ENCODE data around the gene PPP5C. TPM values are rescaled to one million over a fixed set of nuclear protein-coding genes. Genes with fewer than 3 reads are reported as not detected.

PPP5C gene, protein sequence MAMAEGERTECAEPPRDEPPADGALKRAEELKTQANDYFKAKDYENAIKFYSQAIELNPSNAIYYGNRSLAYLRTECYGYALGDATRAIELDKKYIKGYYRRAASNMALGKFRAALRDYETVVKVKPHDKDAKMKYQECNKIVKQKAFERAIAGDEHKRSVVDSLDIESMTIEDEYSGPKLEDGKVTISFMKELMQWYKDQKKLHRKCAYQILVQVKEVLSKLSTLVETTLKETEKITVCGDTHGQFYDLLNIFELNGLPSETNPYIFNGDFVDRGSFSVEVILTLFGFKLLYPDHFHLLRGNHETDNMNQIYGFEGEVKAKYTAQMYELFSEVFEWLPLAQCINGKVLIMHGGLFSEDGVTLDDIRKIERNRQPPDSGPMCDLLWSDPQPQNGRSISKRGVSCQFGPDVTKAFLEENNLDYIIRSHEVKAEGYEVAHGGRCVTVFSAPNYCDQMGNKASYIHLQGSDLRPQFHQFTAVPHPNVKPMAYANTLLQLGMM
- total RNA-seq = 65.3 and 81.8 TPM in 2 replicates

DNA sequence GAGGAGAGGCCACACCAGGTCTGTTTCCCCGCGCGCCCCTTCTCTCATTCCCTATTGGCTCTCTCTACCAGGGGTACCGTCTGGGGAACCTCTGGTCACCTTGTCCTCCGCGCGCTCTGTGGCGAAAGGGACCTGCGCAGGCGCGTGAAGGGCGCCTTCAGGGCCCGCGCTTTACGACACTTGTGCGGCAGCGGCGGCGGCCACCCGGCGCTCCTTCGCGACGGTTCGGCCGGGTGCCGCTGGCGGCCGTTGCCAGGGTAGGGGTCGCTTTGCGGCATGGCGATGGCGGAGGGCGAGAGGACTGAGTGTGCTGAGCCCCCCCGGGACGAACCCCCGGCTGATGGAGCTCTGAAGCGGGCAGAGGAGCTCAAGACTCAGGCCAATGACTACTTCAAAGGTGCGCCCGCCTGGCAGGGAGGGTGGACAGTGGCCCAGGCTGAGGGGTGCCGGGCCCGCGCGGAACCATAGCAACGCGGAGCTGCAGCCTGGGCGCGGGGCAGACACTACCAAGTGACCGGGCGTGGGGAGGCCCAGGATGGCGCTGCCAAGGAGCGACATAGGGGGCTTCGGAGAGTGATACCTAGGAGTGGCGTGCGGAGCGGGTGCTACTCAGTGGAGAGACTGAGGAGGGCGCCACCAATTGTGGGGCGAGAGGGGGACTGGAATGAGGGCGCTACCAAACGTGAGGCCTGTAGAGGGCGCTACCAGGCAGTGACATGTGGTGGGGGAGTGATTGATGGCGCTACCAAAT is at the start of gene PPP5C:
TSS of gene PPP5C (plus strand) at position 267 of the 751 bp plus-strand sequence. CDS start at position 277, 10 bp downstream.

DNA sequence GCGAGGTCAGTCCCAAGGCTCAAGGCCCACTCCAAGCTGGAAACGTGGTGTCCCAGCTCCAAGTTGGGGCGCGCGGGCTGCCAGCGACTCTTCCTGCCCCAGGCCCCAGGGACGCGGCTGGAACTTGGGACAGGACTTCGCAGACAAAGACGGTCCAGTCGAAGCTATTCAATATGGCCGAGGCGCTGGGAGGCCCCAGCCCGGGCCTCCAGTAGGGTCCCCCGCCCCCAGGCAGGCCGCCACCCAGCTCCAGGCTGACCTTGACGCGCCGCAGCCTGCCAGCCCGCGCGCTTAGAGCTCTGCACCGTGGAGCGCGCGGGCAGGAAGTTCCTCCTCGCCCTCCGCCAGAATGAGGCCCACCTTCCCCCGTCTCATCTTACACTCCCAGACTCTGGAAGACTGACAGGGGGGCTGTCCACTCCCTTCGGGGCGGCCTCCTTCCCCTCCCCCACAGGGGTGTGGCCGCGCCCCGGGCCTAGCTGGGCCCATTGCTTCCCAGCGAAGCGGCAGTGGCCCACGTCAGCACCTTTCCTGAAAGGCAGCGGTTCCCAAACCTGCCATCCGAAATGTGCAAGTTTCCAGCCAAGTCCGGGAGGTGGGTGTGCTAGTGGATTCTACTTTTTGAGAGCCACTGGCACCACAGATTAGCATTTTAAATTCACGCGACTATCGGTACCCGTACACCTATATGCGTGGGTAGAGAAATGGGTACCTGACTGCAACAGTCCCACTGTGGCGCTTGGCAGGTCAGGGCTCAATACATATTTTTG is 66.6 kb downstream of the PPP5C start, which contains the start of gene CCDC8:
TSS of gene CCDC8 (minus strand) at position 303 of the 770 bp plus-strand sequence. CDS start 754 bp downstream, outside the sequence.

DNA sequence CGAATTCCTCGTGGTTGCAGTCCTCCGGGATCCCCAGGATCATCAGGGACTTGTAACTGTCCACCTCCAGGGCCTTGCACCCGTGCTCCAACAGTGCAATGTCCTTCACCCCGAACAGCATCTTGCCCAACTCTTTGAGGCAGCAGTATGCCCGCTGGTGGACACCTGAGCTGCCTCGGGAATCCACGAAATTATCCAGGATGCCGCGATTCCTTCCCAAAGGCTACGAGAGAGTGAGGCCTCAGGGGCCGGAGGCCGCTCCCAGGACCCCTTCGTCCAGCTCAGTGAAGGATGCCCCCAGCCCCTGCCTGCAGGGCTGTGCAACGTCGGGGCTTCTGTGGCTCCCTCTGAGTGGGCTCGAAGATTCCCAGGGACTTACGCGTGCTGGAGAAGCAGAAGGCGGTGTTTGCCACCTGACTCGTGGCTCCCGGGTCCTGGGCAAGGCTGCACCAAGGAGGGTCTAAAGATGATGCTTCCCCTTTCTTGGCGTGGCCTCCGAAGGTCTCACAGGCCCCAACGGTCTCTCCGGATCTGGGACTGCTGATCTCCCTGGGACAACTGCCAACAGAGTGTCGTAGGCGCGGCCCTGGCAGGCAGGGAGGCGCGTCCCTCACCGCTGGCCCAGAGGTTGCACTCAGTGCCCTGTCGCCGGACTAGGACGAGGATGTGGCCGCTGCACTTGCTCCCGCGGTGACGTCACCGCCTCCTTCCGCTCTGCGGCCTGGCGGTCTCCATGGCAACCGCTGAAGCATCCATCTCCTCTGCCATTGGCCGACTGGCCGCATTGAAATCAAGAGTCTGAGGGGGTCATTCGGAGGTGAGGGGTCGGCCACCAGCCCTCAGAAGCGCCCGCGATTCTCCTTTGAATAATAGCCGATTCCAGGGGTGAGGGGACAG is 81.6 kb downstream of the PPP5C start, which contains the start of gene PNMA8C:
TSS of gene PNMA8C (minus strand) at position 698 of the 897 bp plus-strand sequence. CDS start at position 121, 577 bp downstream.

Other genes starting within 250 kb of the PPP5C start
- 0.32 TPM in 1 of 2 replicates, not detected in the other for gene IGFL3, start 222.4 kb upstream of the PPP5C start, total RNA-seq
- gene IGFL2, start 198.8 kb upstream of the PPP5C start, total RNA-seq = not detected in 2 replicates
- not detected in 2 replicates for gene IGFL1, start 117.3 kb upstream of the PPP5C start, total RNA-seq
- 0.97 and 7.0 TPM in 2 replicates for gene HIF3A, start 50.0 kb upstream of the PPP5C start, total RNA-seq
- gene CCDC8, start 66.5 kb downstream of the PPP5C start, total RNA-seq = 2.9 and 6.2 TPM in 2 replicates
- under 0.01 and 0.30 TPM in 2 replicates for gene PNMA8C, start 81.8 kb downstream of the PPP5C start, total RNA-seq
- gene PNMA8A, start 124.5 kb downstream of the PPP5C start, total RNA-seq = 2.3 and 7.1 TPM in 2 replicates
- under 0.01 TPM in 2 replicates for gene PNMA8B, start 148.8 kb downstream of the PPP5C start, total RNA-seq